SJSA1 (cell line): ENCODE measurements around the gene TMTC3. TPM values are rescaled to one million over a fixed set of nuclear protein-coding genes. Genes with fewer than 3 reads are reported as not detected.
"Not testable (repeated sequence)": the region's sequence is repeated elsewhere in the genome, so short reads cannot be mapped to it uniquely, and the experiment has no call there.

ENCODE experiments used
- DNase-seq, 2 experiments: peaks; one replicate each; pipeline ENCODE4 v3.0.0-alpha.2; 2015 to 2020; ENCODE audit warnings: low spot score in 2 of 2, low read depth in 1 of 2
- H3K27ac ChIP-seq: fragments of 250-450 bp; sonication (Bioruptor Pico); 2 replicates; pipeline ENCODE4 v1.5.1; 2020; ENCODE audit warnings: mild to moderate bottlenecking, moderate library complexity
- H3K27me3 ChIP-seq: fragments of 250-450 bp; sonication (Bioruptor Pico); replicated peaks from 2 replicates; pipeline ENCODE4 v1.5.1; 2020; ENCODE audit warnings: mild to moderate bottlenecking, moderate library complexity
- H3K36me3 ChIP-seq: fragments of 250-450 bp; sonication (Bioruptor Pico); 2 replicates; pipeline ENCODE4 v1.5.1; 2020; ENCODE audit warnings: mild to moderate bottlenecking
- H3K4me1 ChIP-seq: fragments of 250-450 bp; sonication (Bioruptor Pico); replicated peaks from 2 replicates; pipeline ENCODE4 v1.6.1; 2021; ENCODE audit warnings: mild to moderate bottlenecking
- H3K4me3 ChIP-seq: fragments of 250-450 bp; sonication (Bioruptor Pico); 2 replicates; pipeline ENCODE4 v1.5.1; 2020; ENCODE audit warnings: mild to moderate bottlenecking
- H3K9me3 ChIP-seq: fragments of 250-450 bp; sonication (Bioruptor Pico); replicated peaks from 2 replicates; pipeline ENCODE4 v1.5.1; 2020; ENCODE audit warnings: mild to moderate bottlenecking
- total RNA-seq: library from RNA; depleted of rRNA; stranded (reverse); fragments of >200 nt; shearing (Covaris generic); gene quantifications from 2 replicates; pipeline ENCODE4 v1.2.3, GENCODE V29; 2014

Gene TMTC3
- total RNA-seq, 1 experiment from 2014 or later, result 52.2 TPM

DNA sequence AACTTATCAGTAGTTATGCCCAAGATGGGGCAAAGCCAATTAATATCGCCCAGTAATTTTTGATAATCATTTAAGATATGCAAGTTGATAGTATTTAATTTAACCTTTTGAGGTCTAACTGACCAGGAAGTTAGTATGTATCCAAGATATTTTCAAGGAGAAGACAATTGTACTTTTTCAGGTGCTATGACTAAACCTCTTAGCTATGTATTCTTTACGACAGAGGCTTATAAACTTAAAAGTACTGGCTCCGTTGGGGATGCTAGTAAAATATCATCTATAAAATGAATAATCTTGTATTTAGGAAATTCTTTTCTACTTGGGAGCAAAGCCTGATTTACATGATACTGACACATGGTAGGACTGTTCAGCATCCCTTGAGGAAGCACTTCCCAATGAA lies 40.3 kb downstream of the TMTC3 start:
- Histone ChIP-seq H3K27ac (no peak overlapping the region), H3K4me1 (no peaks in the 10 kb centered on the region), H3K9me3 (no peaks in the 10 kb centered on the region), H3K27me3 (no peaks in the 10 kb centered on the region), H3K4me3 (no peak overlapping the region), H3K36me3 (peaks cover 13% of the 10 kb centered on the region)
- DNase-seq, result no peak

DNA sequence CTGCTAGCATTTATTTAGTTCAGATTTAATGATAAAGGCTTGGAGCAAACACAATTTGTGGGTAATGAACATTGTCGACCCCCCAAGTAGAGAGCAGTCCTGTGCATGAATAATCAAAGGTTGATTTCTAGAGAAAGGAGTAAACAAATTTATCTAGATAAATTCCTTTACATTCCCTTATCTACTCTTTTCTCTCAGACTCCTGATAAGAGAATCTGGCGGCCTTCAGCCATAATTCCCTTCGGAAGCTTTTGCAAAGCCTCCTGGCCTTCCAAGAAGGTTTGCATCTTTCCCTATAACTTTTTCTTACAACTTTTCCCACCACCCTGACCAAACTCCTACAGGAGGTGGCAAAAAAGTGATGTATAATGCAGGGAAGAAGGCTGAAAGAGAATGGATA lies 42.1 kb downstream of the TMTC3 start:
- no peak overlapping the region for H3K27ac ChIP-seq
- H3K4me1 ChIP-seq, result no peaks in the 10 kb centered on the region
- no peak overlapping the region for H3K4me3 ChIP-seq
- H3K9me3 ChIP-seq, result no peaks in the 10 kb centered on the region
- H3K27me3 ChIP-seq, result no peaks in the 10 kb centered on the region
- no peak for DNase-seq
- H3K36me3 ChIP-seq, result peaks cover 8% of the 10 kb centered on the region; the same call in 1 of the 2 replicates

DNA sequence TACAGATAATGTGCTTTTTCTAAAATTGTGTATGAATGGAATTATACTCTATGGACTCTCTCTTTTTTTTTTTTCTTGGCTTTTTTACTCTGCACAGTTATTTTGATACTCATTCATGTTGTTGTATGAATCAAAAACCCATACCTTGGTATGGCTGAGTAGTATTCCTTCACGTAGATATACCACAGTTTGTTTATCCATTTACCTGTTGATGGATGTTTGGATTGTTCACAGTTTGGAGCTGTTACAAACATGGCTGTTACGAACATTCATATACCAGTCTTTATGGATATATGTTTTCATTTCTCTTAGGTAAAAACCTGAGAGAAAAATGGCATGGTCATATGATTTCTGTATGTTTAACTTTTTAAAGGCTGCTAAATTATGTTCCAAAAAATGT lies 43.2 kb downstream of the TMTC3 start:
- no peak for DNase-seq

DNA sequence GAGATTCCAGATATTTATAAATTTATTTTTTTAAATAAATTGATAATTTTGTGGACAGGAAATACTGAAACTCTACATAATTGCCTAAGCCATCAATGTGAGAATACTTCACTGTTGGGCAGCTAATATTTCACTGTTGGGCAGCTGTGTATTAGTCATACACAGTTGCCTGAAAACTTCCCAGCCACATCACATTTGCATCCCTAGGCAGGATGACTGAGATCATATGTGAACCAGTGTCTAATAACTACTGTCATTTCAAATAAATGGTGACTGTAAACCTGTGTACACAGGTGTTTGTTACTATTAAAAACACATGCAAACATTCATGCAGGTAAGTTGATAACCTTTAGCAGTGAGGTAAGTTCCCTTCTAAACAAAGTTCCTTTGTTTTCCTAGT lies 43.9 kb downstream of the TMTC3 start:
- no peak for DNase-seq
- Histone ChIP-seq H3K4me3 (no peak overlapping the region), H3K27me3 (no peaks in the 10 kb centered on the region), H3K9me3 (no peaks in the 10 kb centered on the region), H3K4me1 (no peaks in the 10 kb centered on the region), H3K27ac (no peak overlapping the region), H3K36me3 (0 out of 2 replicates have a peak, but pooled peaks cover 4% of the 10 kb centered on the region)

More for the DNA sequence above, 43.2 kb downstream of the TMTC3 start:
- H3K36me3 ChIP-seq, result peaks cover 6% of the 10 kb centered on the region; the same call in 1 of the 2 replicates
- no peak overlapping the region for H3K27ac ChIP-seq
- no peak overlapping the region for H3K4me3 ChIP-seq
- no peaks in the 10 kb centered on the region for H3K27me3 ChIP-seq
- no peaks in the 10 kb centered on the region for H3K4me1 ChIP-seq
- H3K9me3 ChIP-seq, result no peaks in the 10 kb centered on the region

GRCh38 chr12:88187571-88187970 lies 45.5 kb downstream of the TMTC3 start:
- Histone ChIP-seq H3K27me3 (no peaks in the 10 kb centered on the region), H3K4me1 (no peaks in the 10 kb centered on the region), H3K36me3 (0 out of 2 replicates have a peak, but pooled peaks cover 4% of the 10 kb centered on the region), H3K27ac (no peak overlapping the region), H3K9me3 (no peaks in the 10 kb centered on the region), H3K4me3 (no peak overlapping the region)
- DNase-seq, result no peak

GRCh38 chr12:88188180-88188579 lies 46.1 kb downstream of the TMTC3 start:
- Histone ChIP-seq H3K4me1 (no peaks in the 10 kb centered on the region), H3K27ac (no peak overlapping the region), H3K9me3 (no peaks in the 10 kb centered on the region), H3K27me3 (no peaks in the 10 kb centered on the region), H3K36me3 (0 out of 2 replicates have a peak, but pooled peaks cover 4% of the 10 kb centered on the region), H3K4me3 (no peak overlapping the region)
- no peak for DNase-seq

DNA sequence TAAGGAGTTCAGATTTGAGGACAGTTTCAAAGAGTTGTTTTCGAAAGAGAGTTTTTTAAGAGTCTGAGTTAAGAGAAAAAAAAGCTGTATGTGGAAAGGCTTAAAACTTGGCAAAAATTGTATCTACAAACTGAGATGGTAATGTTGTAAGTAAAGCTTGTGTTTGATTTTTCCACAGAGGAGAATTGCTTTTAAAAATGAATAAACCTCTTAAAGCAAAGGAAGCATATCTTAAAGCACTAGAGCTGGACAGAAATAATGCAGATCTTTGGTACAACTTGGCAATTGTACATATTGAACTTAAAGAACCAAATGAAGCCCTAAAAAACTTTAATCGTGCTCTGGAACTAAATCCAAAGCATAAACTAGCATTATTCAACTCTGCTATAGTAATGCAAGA lies 50.3 kb downstream of the TMTC3 start:
- Histone ChIP-seq H3K4me1 (no peaks in the 10 kb centered on the region), H3K9me3 (no peaks in the 10 kb centered on the region), H3K27ac (no peak overlapping the region), H3K4me3 (no peak overlapping the region), H3K27me3 (no peaks in the 10 kb centered on the region), H3K36me3 (peaks cover 6% of the 10 kb centered on the region; the same call in 1 of the 2 replicates)
- DNase-seq, result no peak

DNA sequence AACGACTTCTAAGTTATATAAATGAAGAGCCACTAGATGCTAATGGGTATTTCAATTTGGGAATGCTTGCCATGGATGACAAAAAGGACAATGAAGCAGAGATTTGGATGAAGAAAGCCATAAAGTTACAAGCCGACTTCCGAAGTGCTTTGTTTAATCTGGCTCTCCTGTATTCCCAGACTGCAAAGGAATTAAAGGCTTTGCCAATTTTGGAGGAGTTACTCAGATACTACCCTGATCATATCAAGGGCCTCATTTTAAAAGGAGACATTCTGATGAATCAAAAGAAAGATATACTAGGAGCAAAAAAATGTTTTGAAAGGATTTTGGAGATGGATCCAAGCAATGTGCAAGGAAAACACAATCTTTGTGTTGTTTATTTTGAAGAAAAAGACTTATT lies 52.8 kb downstream of the TMTC3 start:
- DNase-seq, result no peak
- Histone ChIP-seq H3K27ac (no peak overlapping the region), H3K4me3 (no peak overlapping the region), H3K27me3 (no peaks in the 10 kb centered on the region), H3K36me3 (peaks cover 6% of the 10 kb centered on the region; the same call in 1 of the 2 replicates), H3K4me1 (no peaks in the 10 kb centered on the region), H3K9me3 (no peaks in the 10 kb centered on the region)

- Histone ChIP-seq H3K9me3 (no peaks in the 10 kb centered on the region), H3K27ac (no peak overlapping the region), H3K27me3 (no peaks in the 10 kb centered on the region), H3K4me1 (no peaks in the 10 kb centered on the region), H3K4me3 (no peak overlapping the region), H3K36me3 (peaks cover 6% of the 10 kb centered on the region; the same call in 1 of the 2 replicates)
- DNase-seq, result no peak
Observed at GRCh38 chr12:88200029-88200428, 57.9 kb downstream of the TMTC3 start.

GRCh38 chr12:88202500-88202899 lies 60.4 kb downstream of the TMTC3 start:
- Histone ChIP-seq H3K36me3 (no peaks in the 10 kb centered on the region), H3K4me3 (no peak overlapping the region), H3K27ac (no peak overlapping the region), H3K27me3 (no peaks in the 10 kb centered on the region), H3K9me3 (no peaks in the 10 kb centered on the region), H3K4me1 (no peaks in the 10 kb centered on the region)
- DNase-seq, result no peak

- Histone ChIP-seq H3K4me3 (no peak overlapping the region), H3K36me3 (no peaks in the 10 kb centered on the region), H3K9me3 (0 out of 2 replicates have a peak, but pooled peaks cover 3% of the 10 kb centered on the region), H3K27me3 (no peaks in the 10 kb centered on the region), H3K27ac (no peak overlapping the region), H3K4me1 (no peaks in the 10 kb centered on the region)
- DNase-seq, result no peak
Observed at GRCh38 chr12:88206601-88207000, 64.5 kb downstream of the TMTC3 start.

GRCh38 chr12:88207921-88208620 lies 66.0 kb downstream of the TMTC3 start:
- no peak for DNase-seq
- Histone ChIP-seq H3K27ac (no peak overlapping the region), H3K27me3 (no peaks in the 10 kb centered on the region), H3K4me1 (no peaks in the 10 kb centered on the region), H3K4me3 (no peak overlapping the region), H3K9me3 (0 out of 2 replicates have a peak, but pooled peaks cover 3% of the 10 kb centered on the region), H3K36me3 (no peaks in the 10 kb centered on the region)

- no peak overlapping the region for H3K27ac ChIP-seq
- 0 out of 2 replicates have a peak, but pooled peaks cover 3% of the 10 kb centered on the region for H3K9me3 ChIP-seq
- no peaks in the 10 kb centered on the region for H3K36me3 ChIP-seq
- H3K27me3 ChIP-seq, result no peaks in the 10 kb centered on the region
- no peak overlapping the region for H3K4me3 ChIP-seq
- no peak for DNase-seq
- H3K4me1 ChIP-seq, result no peaks in the 10 kb centered on the region
Observed at GRCh38 chr12:88208661-88209060, 66.6 kb downstream of the TMTC3 start.

DNA sequence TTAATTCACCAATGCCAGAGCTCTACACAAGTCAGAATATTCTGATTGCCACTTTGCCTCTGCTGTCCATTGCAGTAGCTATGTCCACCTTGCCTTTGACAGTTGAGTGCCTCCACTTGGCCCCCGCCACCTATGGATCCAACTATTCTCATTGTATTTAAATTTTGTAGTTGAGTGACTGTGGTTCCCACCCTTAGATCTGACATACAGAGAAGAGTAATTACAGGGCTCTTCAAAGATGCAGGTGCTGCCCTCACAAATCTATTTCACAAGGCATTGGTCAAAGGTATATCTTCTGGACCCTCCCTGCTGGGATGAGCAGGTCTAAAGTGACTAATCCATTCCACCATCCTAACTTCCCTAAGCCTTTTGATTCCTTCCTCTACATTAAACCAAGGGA lies 68.2 kb downstream of the TMTC3 start:
- H3K27ac ChIP-seq, DNase-seq: not testable (repeated sequence)

DNA sequence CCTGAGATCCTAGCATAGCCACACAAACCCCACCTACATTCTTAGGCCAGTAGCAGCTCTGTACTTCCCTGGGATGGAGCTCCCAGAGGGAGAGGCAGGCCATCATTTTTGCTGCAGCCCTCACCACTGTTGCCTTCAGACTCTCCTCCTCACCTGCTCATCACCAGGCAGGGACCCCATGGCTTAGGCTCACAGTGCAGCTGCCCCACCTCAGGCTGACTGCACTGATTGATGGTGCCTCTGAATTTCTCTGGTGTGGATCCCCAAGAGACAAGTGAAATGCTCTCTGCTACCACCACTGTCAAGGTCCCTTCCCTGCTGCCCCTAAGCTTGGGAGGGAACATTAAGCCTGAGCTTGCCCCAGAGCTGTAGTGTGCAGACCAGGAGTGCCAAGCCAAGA lies 76.2 kb downstream of the TMTC3 start:
- Histone ChIP-seq H3K27me3 (no peaks in the 10 kb centered on the region), H3K36me3 (no peaks in the 10 kb centered on the region), H3K4me1 (no peaks in the 10 kb centered on the region), H3K27ac (no peak overlapping the region), H3K9me3 (no peaks in the 10 kb centered on the region), H3K4me3 (no peak overlapping the region)
- DNase-seq, result no peak

More for the DNA sequence above, 68.2 kb downstream of the TMTC3 start:
- H3K4me3 ChIP-seq, H3K9me3 ChIP-seq, H3K4me1 ChIP-seq, H3K27me3 ChIP-seq, H3K36me3 ChIP-seq: not testable (repeated sequence)
